Thyroid gland (tissue), 4 donors: ENCODE data around the gene BPHL. TPM values are rescaled to one million over a fixed set of nuclear protein-coding genes. Genes with fewer than 3 reads are reported as not detected.
A peak's percentile ranks its signal among the peaks of the same experiment; 100 is the strongest.
"Not testable (repeated sequence)": the region's sequence is repeated elsewhere in the genome, so short reads cannot be mapped to it uniquely, and the experiment has no call there.

Experiments
- DNase-seq, 2 donors: peaks; one replicate each; pipeline ENCODE4 v3.0.0-alpha.2; 2019
- H3K27ac ChIP-seq, 3 donors: fragments of 200-600 bp; sonication (generic); 1 replicate in 2 of 3; 2 replicates in 1 of 3; pipeline ENCODE4 v1.5.1; 2016 to 2019; ENCODE audit warnings: mild to moderate bottlenecking in 1 of 3, moderate library complexity in 1 of 3
- H3K27me3 ChIP-seq: fragments of 200-600 bp; sonication (generic); one replicate; pipeline ENCODE4 v1.5.1; 2019
- H3K36me3 ChIP-seq, 2 donors: fragments of 200-600 bp; sonication (generic); one replicate each; pipeline ENCODE4 v1.5.1; 2016 to 2019
- H3K4me1 ChIP-seq, 2 donors: fragments of 200-600 bp; sonication (generic); one replicate each; pipeline ENCODE4 v1.5.1; 2017 to 2019
- H3K4me3 ChIP-seq, 3 donors: fragments of 200-600 bp; sonication (generic); replicated peaks in 1 of 3; 1 replicate in 2 of 3; 2 replicates in 1 of 3; pipeline ENCODE4 v1.5.1; 2016; ENCODE audit warnings: mild to moderate bottlenecking in 1 of 3
- H3K9me3 ChIP-seq: fragments of 200-600 bp; sonication (generic); one replicate; pipeline ENCODE4 v1.5.1; 2017
- CTCF ChIP-seq, 6 experiments: fragments of 200-600 bp in 3 of 6; fragments of 450-650 bp in 3 of 6; sonication (generic) in 3 of 6; IDR thresholded peaks; one replicate each; pipeline ENCODE4 v1.5.1; 2016 to 2019; ENCODE audit warnings: antibody characterized with exemption in 6 of 6, mild to moderate bottlenecking in 2 of 6, inconsistent platforms in 1 of 6, moderate library complexity in 1 of 6
- POLR2A ChIP-seq, 2 donors: fragments of 450-650 bp; IDR thresholded peaks; one replicate each; pipeline ENCODE4 v1.6.1; 2017; ENCODE audit warnings: antibody characterized with exemption in 2 of 2, mild to moderate bottlenecking in 2 of 2, moderate library complexity in 1 of 2
- WGBS, 2 donors: methylation state at CpG; one replicate each; pipeline ENCODE4 v1.1.5; 2017; 5-methylcytosine and 5-hydroxymethylcytosine counted together
- intact Hi-C: fragments of 100-400 bp; cut with DNase I; formaldehyde crosslinking; loops from one replicate; pipeline ENCODE4 v1.15.1; 2023
- total RNA-seq, 4 donors: library from RNA; depleted of rRNA; stranded (reverse); fragments of >200 nt; gene quantifications; one replicate each; pipeline ENCODE4 v1.2.3, GENCODE V29; 2016

Gene BPHL
- total RNA-seq, 4 donors from 2014 or later = 8.6 to 17.5 (median 11.9) TPM

- H3K4me1 ChIP-seq = peaks cover 0 to 8% of the 10 kb centered on the region in 2 donors
- H3K36me3 ChIP-seq = no peaks in the 10 kb centered on the region
- TF ChIP-seq CTCF (IDR thresholded peaks at IDR 0.05) = no peak
- no peak for TF ChIP-seq POLR2A (IDR thresholded peaks at IDR 0.05)
- no peaks in the 10 kb centered on the region for H3K27me3 ChIP-seq
- no peak overlapping the region for H3K27ac ChIP-seq
- 88 to 92% methylated on average over 5 of the region's 5 CpGs for WGBS, 2 donors
- H3K9me3 ChIP-seq = no peaks in the 10 kb centered on the region
- no peak overlapping the region for H3K4me3 ChIP-seq
- DNase-seq = no peak
- intact Hi-C loops = no loop called here
Measured at GRCh38 chr6:3151691-3152090, 33.2 kb downstream of the BPHL start.

- H3K27ac ChIP-seq = no peak overlapping the region
- no peaks in the 10 kb centered on the region for H3K36me3 ChIP-seq
- H3K4me3 ChIP-seq = no peak overlapping the region
- H3K9me3 ChIP-seq = no peaks in the 10 kb centered on the region
- intact Hi-C loops = no loop called here
- no peak for DNase-seq
- H3K27me3 ChIP-seq = no peaks in the 10 kb centered on the region
- no peak for TF ChIP-seq CTCF (IDR thresholded peaks at IDR 0.05)
- no peak for TF ChIP-seq POLR2A (IDR thresholded peaks at IDR 0.05)
- H3K4me1 ChIP-seq = peaks cover 0 to 8% of the 10 kb centered on the region in 2 donors
- WGBS, 2 donors = 88 to 92% methylated on average over 3 of the region's 3 CpGs
Measured at GRCh38 chr6:3152689-3153088, 34.2 kb downstream of the BPHL start.

GRCh38 chr6:3155416-3155815 is 36.9 kb downstream of the BPHL start:
- H3K4me1 ChIP-seq, H3K27ac ChIP-seq, intact Hi-C loops: not testable (repeated sequence)

GRCh38 chr6:3156184-3157130 is 37.9 kb downstream of the BPHL start:
- peak overlapping the region in 1 of 3 donors; percentile 95 for H3K27ac ChIP-seq
- DNase-seq = peak; percentile 13 to 24
- intact Hi-C loops, H3K36me3 ChIP-seq, H3K27me3 ChIP-seq, H3K4me1 ChIP-seq, H3K9me3 ChIP-seq: not testable (repeated sequence)
- WGBS, 2 donors = 15 to 18% methylated on average over 22 to 23 of the region's 32 CpGs
- H3K4me3 ChIP-seq = peak overlapping the region; percentile 89 to 96 (median 91)

More at GRCh38 chr6:3155416-3155815, 36.9 kb downstream of the BPHL start:
- 47 to 68% methylated on average over 4 to 6 of the region's 6 CpGs for WGBS, 2 donors
- H3K27me3 ChIP-seq, H3K9me3 ChIP-seq, H3K4me3 ChIP-seq, H3K36me3 ChIP-seq: not testable (repeated sequence)
- peak; percentile 69 to 78 for DNase-seq

- TF ChIP-seq CTCF (IDR thresholded peaks at IDR 0.05) = peak in 3 of 6 experiments; percentile 42 to 64 (median 55)
- TF ChIP-seq POLR2A (IDR thresholded peaks at IDR 0.05) = peak; percentile 78 to 98
- Histone ChIP-seq H3K4me3 (peak within 1 kb of the TSS; percentile 89 to 96 (median 91)), H3K36me3 (no peaks in the 10 kb centered on the region), H3K27me3 (no peaks in the 10 kb centered on the region), H3K4me1 (peaks cover 0 to 8% of the 10 kb centered on the region in 2 donors), H3K9me3 (no peaks in the 10 kb centered on the region), H3K27ac (peak within 1 kb of the TSS; percentile 92 to 95 (median 93))
- intact Hi-C loops = no loop called here
- WGBS, 2 donors = 0% methylated on average over 3 to 23 of the region's 95 CpGs
- DNase-seq = peak; percentile 76 to 79
Measured at GRCh38 chr6:3157131-3157933, 38.8 kb downstream of the BPHL start, which contains the start of gene TUBB2A. Gene TUBB2A (minus strand): TSS chr6:3157544. CDS start chr6:3157463, 81 bp downstream.
